Tibial artery (tissue), 4 donors: ENCODE results near the gene PSMD4.

Experiments used
- DNase-seq, 2 donors: peaks; one replicate each; pipeline ENCODE4 v3.0.0-alpha.2; 2019
- H3K27ac ChIP-seq, 2 donors: fragments of 200-600 bp; sonication (generic) in 1 of 2; 1 replicate in 1 of 2; 2 replicates in 1 of 2; pipeline ENCODE4 v1.5.1; 2018 to 2019; ENCODE audit warnings: mild to moderate bottlenecking in 1 of 2
- H3K27me3 ChIP-seq, 2 donors: fragments of 200-600 bp; sonication (generic) in 1 of 2; one replicate each; pipeline versions ENCODE4 v1.5.1 to v1.6.0; 2016 to 2019
- H3K36me3 ChIP-seq, 3 donors: fragments of 200-600 bp; sonication (generic) in 2 of 3; one replicate each; pipeline ENCODE4 v1.5.1; 2016 to 2019; ENCODE audit warnings: mild to moderate bottlenecking in 2 of 3
- H3K4me1 ChIP-seq, 4 donors: fragments of 200-600 bp; sonication (generic) in 2 of 4; 1 replicate in 3 of 4; 2 replicates in 1 of 4; pipeline ENCODE4 v1.5.1; 2016 to 2019
- H3K4me3 ChIP-seq, 2 donors: fragments of 200-600 bp; sonication (generic) in 1 of 2; 1 replicate in 1 of 2; 2 replicates in 1 of 2; pipeline ENCODE4 v1.5.1; 2018 to 2019; ENCODE audit warnings: mild to moderate bottlenecking in 2 of 2
- H3K9me3 ChIP-seq, 3 donors: fragments of 200-600 bp; sonication (generic) in 1 of 3; one replicate each; pipeline ENCODE4 v1.5.1; 2016 to 2019
- CTCF ChIP-seq, 2 experiments: fragments of 200-600 bp in 1 of 2; fragments of 450-650 bp in 1 of 2; IDR thresholded peaks; one replicate each; pipeline ENCODE4 v1.5.1; 2017 to 2019; ENCODE audit warnings: antibody characterized with exemption in 2 of 2, mild to moderate bottlenecking in 1 of 2, moderate library complexity in 1 of 2
- intact Hi-C: fragments of 100-400 bp; cut with DNase I; formaldehyde crosslinking; loops from one replicate; pipeline ENCODE4 v1.15.0; 2023; ENCODE audit warnings: low total_unique reads

The PSMD4 gene

GRCh38 chr1:151288502-151288901 lies 34.0 kb downstream of the PSMD4 start:
- no peak overlapping the region for H3K4me3 ChIP-seq
- intact Hi-C loops = no loop called here
- no peaks in the 10 kb centered on the region for H3K9me3 ChIP-seq
- H3K4me1 ChIP-seq = peaks cover 0 to 23% (median 10%) of the 10 kb centered on the region in 4 donors
- no peaks in the 10 kb centered on the region for H3K27me3 ChIP-seq
- no peak for DNase-seq
- TF ChIP-seq CTCF (IDR thresholded peaks at IDR 0.05) = no peak
- H3K27ac ChIP-seq = no peak overlapping the region
- peaks cover 71 to 89% (median 78%) of the 10 kb centered on the region in 3 donors for H3K36me3 ChIP-seq

- Histone ChIP-seq H3K4me3 (no peak overlapping the region), H3K4me1 (peaks cover 0 to 15% (median 2%) of the 10 kb centered on the region in 4 donors), H3K9me3 (no peaks in the 10 kb centered on the region), H3K27me3 (no peaks in the 10 kb centered on the region), H3K27ac (no peak overlapping the region), H3K36me3 (peaks cover 80 to 97% (median 86%) of the 10 kb centered on the region in 3 donors)
- no peak for TF ChIP-seq CTCF (IDR thresholded peaks at IDR 0.05)
- no peak for DNase-seq
- intact Hi-C loops = no loop called here
Observed at GRCh38 chr1:151289080-151289935, 34.8 kb downstream of the PSMD4 start.

GRCh38 chr1:151289991-151290708 lies 35.6 kb downstream of the PSMD4 start:
- no peak overlapping the region for H3K27ac ChIP-seq
- DNase-seq = no peak
- peaks cover 0 to 13% (median 0%) of the 10 kb centered on the region in 4 donors for H3K4me1 ChIP-seq
- no peaks in the 10 kb centered on the region for H3K9me3 ChIP-seq
- no peak overlapping the region for H3K4me3 ChIP-seq
- no peaks in the 10 kb centered on the region for H3K27me3 ChIP-seq
- intact Hi-C loops = no loop called here
- peaks cover 88 to 100% (median 95%) of the 10 kb centered on the region in 3 donors for H3K36me3 ChIP-seq
- TF ChIP-seq CTCF (IDR thresholded peaks at IDR 0.05) = no peak

- no peak for TF ChIP-seq CTCF (IDR thresholded peaks at IDR 0.05)
- H3K27me3 ChIP-seq = no peaks in the 10 kb centered on the region
- H3K9me3 ChIP-seq = no peaks in the 10 kb centered on the region
- no peak overlapping the region for H3K4me3 ChIP-seq
- intact Hi-C loops = no loop called here
- no peak overlapping the region for H3K27ac ChIP-seq
- no peak for DNase-seq
- H3K4me1 ChIP-seq = peaks cover 0 to 13% (median 0%) of the 10 kb centered on the region in 4 donors
- H3K36me3 ChIP-seq = peaks cover 92 to 100% (median 96%) of the 10 kb centered on the region in 3 donors
Observed at GRCh38 chr1:151290709-151291303, 36.3 kb downstream of the PSMD4 start.

- no peak for DNase-seq
Observed at GRCh38 chr1:151292207-151293030, 37.9 kb downstream of the PSMD4 start.

More at GRCh38 chr1:151292207-151293030, 37.9 kb downstream of the PSMD4 start:
- Histone ChIP-seq H3K4me3 (no peak overlapping the region), H3K36me3 (peaks cover 94 to 100% (median 95%) of the 10 kb centered on the region in 3 donors), H3K4me1 (peaks cover 0 to 13% (median 0%) of the 10 kb centered on the region in 4 donors), H3K27me3 (no peaks in the 10 kb centered on the region), H3K9me3 (no peaks in the 10 kb centered on the region), H3K27ac (no peak overlapping the region)
- intact Hi-C loops = no loop called here
- TF ChIP-seq CTCF (IDR thresholded peaks at IDR 0.05) = no peak
